Measurements from ENCODE around the gene NDUFS2. TPM values are rescaled to one million over a fixed set of nuclear protein-coding genes. Genes with fewer than 3 reads are reported as not detected.
A peak's percentile ranks its signal among the peaks of the same experiment; 100 is the strongest.

The NDUFS2 gene
- 10 to 100 TPM; 87.7 to 95.8 TPM for total RNA-seq

- peak; percentile 92 for DNase-seq
- Mint-ChIP-seq H3K4me1 (peaks cover 46% of the 10 kb centered on the region), H3K27ac (peak within 1 kb of the TSS; percentile 95), H3K9me3 (no peaks in the 10 kb centered on the region), H3K27me3 (no peaks in the 10 kb centered on the region), H3K36me3 (peaks cover 23% of the 10 kb centered on the region), H3K4me3 (peak within 1 kb of the TSS; percentile 92)
Measured at GRCh38 chr1:161201836-161202712, at the start of gene NDUFS2. Gene NDUFS2 (plus strand): TSS chr1:161202367. CDS start chr1:161202386, 19 bp downstream.

- Mint-ChIP-seq H3K4me1 (peaks cover 10% of the 10 kb centered on the region), H3K27ac (peak overlapping the region; percentile 85), H3K36me3 (peaks cover 9% of the 10 kb centered on the region), H3K4me3 (peak overlapping the region; percentile 94), H3K9me3 (no peaks in the 10 kb centered on the region), H3K27me3 (no peaks in the 10 kb centered on the region)
- no peak for DNase-seq
Measured at GRCh38 chr1:161153176-161153575, 49.0 kb upstream of the NDUFS2 start.

GRCh38 chr1:161153682-161154337 is 48.4 kb upstream of the NDUFS2 start, which contains the start of gene UFC1:
Gene UFC1 (plus strand): TSS chr1:161153978. CDS start chr1:161153998, 20 bp downstream.
- Mint-ChIP-seq H3K36me3 (peaks cover 9% of the 10 kb centered on the region), H3K4me1 (peaks cover 16% of the 10 kb centered on the region), H3K27ac (peak within 1 kb of the TSS; percentile 100), H3K9me3 (no peaks in the 10 kb centered on the region), H3K27me3 (no peaks in the 10 kb centered on the region), H3K4me3 (peak within 1 kb of the TSS; percentile 94)
- DNase-seq: peak; percentile 81

- Mint-ChIP-seq H3K9me3 (no peaks in the 10 kb centered on the region), H3K4me3 (no peak overlapping the region), H3K27ac (no peak overlapping the region), H3K36me3 (peaks cover 11% of the 10 kb centered on the region), H3K4me1 (peaks cover 39% of the 10 kb centered on the region), H3K27me3 (no peaks in the 10 kb centered on the region)
- no peak for DNase-seq
Measured at GRCh38 chr1:161157867-161158266, 44.3 kb upstream of the NDUFS2 start.

GRCh38 chr1:161158316-161159010 is 43.7 kb upstream of the NDUFS2 start:
- Mint-ChIP-seq H3K4me3 (peak overlapping the region; percentile 84), H3K9me3 (no peaks in the 10 kb centered on the region), H3K27me3 (no peaks in the 10 kb centered on the region), H3K36me3 (peaks cover 16% of the 10 kb centered on the region), H3K4me1 (peaks cover 40% of the 10 kb centered on the region), H3K27ac (peak overlapping the region; percentile 86)
- DNase-seq: no peak

- Mint-ChIP-seq H3K4me3 (peak within 1 kb of the TSS; percentile 84), H3K27ac (peak within 1 kb of the TSS; percentile 86), H3K36me3 (peaks cover 18% of the 10 kb centered on the region), H3K27me3 (no peaks in the 10 kb centered on the region), H3K4me1 (peaks cover 40% of the 10 kb centered on the region), H3K9me3 (no peaks in the 10 kb centered on the region)
- peak; percentile 92 for DNase-seq
Measured at GRCh38 chr1:161159087-161159912, 42.9 kb upstream of the NDUFS2 start, which contains the start of gene USP21. Gene USP21 (plus strand): TSS chr1:161159500. CDS start chr1:161160641, 1,141 bp downstream.

- Mint-ChIP-seq H3K9me3 (no peaks in the 10 kb centered on the region), H3K27me3 (no peaks in the 10 kb centered on the region), H3K4me1 (peaks cover 40% of the 10 kb centered on the region), H3K36me3 (peaks cover 22% of the 10 kb centered on the region), H3K27ac (peak overlapping the region; percentile 86), H3K4me3 (peak overlapping the region; percentile 84)
- no peak for DNase-seq
Measured at GRCh38 chr1:161159913-161160243, 42.3 kb upstream of the NDUFS2 start.

GRCh38 chr1:161160671-161161145 is 41.5 kb upstream of the NDUFS2 start:
- no peaks in the 10 kb centered on the region for H3K9me3 Mint-ChIP-seq
- H3K4me3 Mint-ChIP-seq: peak overlapping the region; percentile 84
- H3K27ac Mint-ChIP-seq: no peak overlapping the region
- DNase-seq: no peak
- H3K36me3 Mint-ChIP-seq: peaks cover 20% of the 10 kb centered on the region
- no peaks in the 10 kb centered on the region for H3K27me3 Mint-ChIP-seq
- H3K4me1 Mint-ChIP-seq: peaks cover 41% of the 10 kb centered on the region

- Mint-ChIP-seq H3K27me3 (no peaks in the 10 kb centered on the region), H3K36me3 (peaks cover 18% of the 10 kb centered on the region), H3K4me1 (peaks cover 40% of the 10 kb centered on the region), H3K4me3 (no peak overlapping the region), H3K27ac (peak overlapping the region; percentile 13), H3K9me3 (no peaks in the 10 kb centered on the region)
- DNase-seq: no peak
Measured at GRCh38 chr1:161161652-161162051, 40.5 kb upstream of the NDUFS2 start.

GRCh38 chr1:161162052-161162451 is 40.1 kb upstream of the NDUFS2 start:
- Mint-ChIP-seq H3K36me3 (peaks cover 18% of the 10 kb centered on the region), H3K27ac (peak overlapping the region; percentile 13), H3K4me3 (no peak overlapping the region), H3K27me3 (no peaks in the 10 kb centered on the region), H3K9me3 (no peaks in the 10 kb centered on the region), H3K4me1 (peaks cover 42% of the 10 kb centered on the region)
- DNase-seq: no peak

- no peak overlapping the region for H3K27ac Mint-ChIP-seq
- H3K9me3 Mint-ChIP-seq: no peaks in the 10 kb centered on the region
- no peak overlapping the region for H3K4me3 Mint-ChIP-seq
- no peaks in the 10 kb centered on the region for H3K27me3 Mint-ChIP-seq
- H3K4me1 Mint-ChIP-seq: peaks cover 47% of the 10 kb centered on the region
- H3K36me3 Mint-ChIP-seq: peaks cover 16% of the 10 kb centered on the region
- DNase-seq: no peak
Measured at GRCh38 chr1:161162806-161163205, 39.4 kb upstream of the NDUFS2 start.

- DNase-seq: no peak
- Mint-ChIP-seq H3K27ac (peak overlapping the region; percentile 17), H3K4me3 (no peak overlapping the region), H3K9me3 (no peaks in the 10 kb centered on the region), H3K27me3 (no peaks in the 10 kb centered on the region), H3K36me3 (peaks cover 16% of the 10 kb centered on the region), H3K4me1 (peaks cover 44% of the 10 kb centered on the region)
Measured at GRCh38 chr1:161163793-161164192, 38.4 kb upstream of the NDUFS2 start.

GRCh38 chr1:161164901-161165610 is 37.1 kb upstream of the NDUFS2 start:
- Mint-ChIP-seq H3K9me3 (no peaks in the 10 kb centered on the region), H3K36me3 (peaks cover 18% of the 10 kb centered on the region), H3K4me3 (no peak overlapping the region), H3K27ac (peak overlapping the region; percentile 94), H3K4me1 (peaks cover 44% of the 10 kb centered on the region), H3K27me3 (no peaks in the 10 kb centered on the region)
- no peak for DNase-seq
